ENCODE results near the gene BAIAP2L1.

GRCh38 chr7:98329100-98329790, 71.6 kb downstream of the BAIAP2L1 start:
- no peak for TF ChIP-seq CTCF (IDR thresholded peaks at IDR 0.05)
- no peak for TF ChIP-seq POLR2A (IDR thresholded peaks at IDR 0.05)

All from right lobe of liver (tissue), 4 donors.